ENCODE measurements around the gene AGFG1.
A peak's percentile ranks its signal among the peaks of the same experiment; 100 is the strongest.

Gene AGFG1

GRCh38 chr2:227454323-227454860 is 17.6 kb upstream of the AGFG1 start:
- H3K27me3 Mint-ChIP-seq, result no peaks in the 10 kb centered on the region
- DNase-seq (no peak), ATAC-seq (peak; percentile 52)
- no peaks in the 10 kb centered on the region for H3K9me3 Mint-ChIP-seq
- peak overlapping the region in 1 of 2 donors; percentile 51 for H3K4me3 Mint-ChIP-seq
- peaks cover 68% of the 10 kb centered on the region for H3K4me1 Mint-ChIP-seq
- peak overlapping the region; percentile 71 to 85 for H3K27ac Mint-ChIP-seq

- Mint-ChIP-seq H3K4me1 (peaks cover 76% of the 10 kb centered on the region), H3K27ac (peak overlapping the region; percentile 1 to 60)
These were observed 16.8 kb upstream of the AGFG1 start for GRCh38 chr2:227455200-227455599.

GRCh38 chr2:227456102-227456501 is 15.9 kb upstream of the AGFG1 start:
- ATAC-seq (no peak), DNase-seq (no peak)
- H3K4me1 Mint-ChIP-seq, result peaks cover 79% of the 10 kb centered on the region
- no peak overlapping the region for H3K4me3 Mint-ChIP-seq
- H3K27ac Mint-ChIP-seq, result peak overlapping the region in 1 of 2 donors; percentile 74
- no peaks in the 10 kb centered on the region for H3K27me3 Mint-ChIP-seq
- H3K9me3 Mint-ChIP-seq, result no peaks in the 10 kb centered on the region

More at GRCh38 chr2:227455200-227455599, 16.8 kb upstream of the AGFG1 start:
- Mint-ChIP-seq H3K4me3 (peak overlapping the region in 1 of 2 donors; percentile 40), H3K27me3 (no peaks in the 10 kb centered on the region), H3K9me3 (no peaks in the 10 kb centered on the region)
- DNase-seq (no peak), ATAC-seq (no peak)

GRCh38 chr2:227456772-227457171 is 15.2 kb upstream of the AGFG1 start:
- H3K4me1 Mint-ChIP-seq, result peaks cover 79% of the 10 kb centered on the region

GRCh38 chr2:227460070-227460485 is 11.9 kb upstream of the AGFG1 start:
- Mint-ChIP-seq H3K9me3 (no peaks in the 10 kb centered on the region), H3K4me3 (peak overlapping the region; percentile 72), H3K27me3 (no peaks in the 10 kb centered on the region), H3K27ac (peak overlapping the region; percentile 82 to 90), H3K4me1 (peaks cover 97% of the 10 kb centered on the region)
- DNase-seq (peak; percentile 74 to 90), ATAC-seq (peak; percentile 73)

More at GRCh38 chr2:227456772-227457171, 15.2 kb upstream of the AGFG1 start:
- no peak for DNase-seq
- Mint-ChIP-seq H3K4me3 (peak overlapping the region in 1 of 2 donors; percentile 13), H3K27me3 (no peaks in the 10 kb centered on the region), H3K27ac (peak overlapping the region; percentile 74 to 83), H3K9me3 (no peaks in the 10 kb centered on the region)
- ATAC-seq, result no peak

GRCh38 chr2:227460833-227461232 is 11.1 kb upstream of the AGFG1 start:
- ATAC-seq, result peak; percentile 11
- H3K4me1 Mint-ChIP-seq, result peaks cover 99% of the 10 kb centered on the region

GRCh38 chr2:227461811-227462461 is 10.0 kb upstream of the AGFG1 start:
- ATAC-seq (peak; percentile 0), DNase-seq (no peak)
- Mint-ChIP-seq H3K4me3 (peak overlapping the region; percentile 75 to 79), H3K27ac (peak overlapping the region; percentile 28 to 99), H3K9me3 (no peaks in the 10 kb centered on the region), H3K4me1 (peaks cover 99% of the 10 kb centered on the region), H3K27me3 (no peaks in the 10 kb centered on the region)

More at GRCh38 chr2:227460833-227461232, 11.1 kb upstream of the AGFG1 start:
- Mint-ChIP-seq H3K9me3 (no peaks in the 10 kb centered on the region), H3K27me3 (no peaks in the 10 kb centered on the region), H3K27ac (peak overlapping the region; percentile 89 to 90), H3K4me3 (peak overlapping the region; percentile 72)
- no peak for DNase-seq

GRCh38 chr2:227462462-227462951 is 9.4 kb upstream of the AGFG1 start:
- H3K4me3 Mint-ChIP-seq, result peak overlapping the region; percentile 75 to 79
- peak; percentile 60 for ATAC-seq
- H3K27me3 Mint-ChIP-seq, result no peaks in the 10 kb centered on the region
- peaks cover 99% of the 10 kb centered on the region for H3K4me1 Mint-ChIP-seq
- peak; percentile 46 to 69 for DNase-seq
- H3K27ac Mint-ChIP-seq, result peak overlapping the region; percentile 98 to 99
- no peaks in the 10 kb centered on the region for H3K9me3 Mint-ChIP-seq

GRCh38 chr2:227462972-227463931 is 8.7 kb upstream of the AGFG1 start:
- ATAC-seq (peak; percentile 50), DNase-seq (peak; percentile 59 to 70)
- Mint-ChIP-seq H3K4me3 (peak overlapping the region; percentile 75 to 79), H3K27me3 (no peaks in the 10 kb centered on the region), H3K4me1 (peaks cover 100% of the 10 kb centered on the region), H3K9me3 (no peaks in the 10 kb centered on the region), H3K27ac (peak overlapping the region; percentile 98 to 99)

- DNase-seq, result peak; percentile 30 to 32
- H3K4me3 Mint-ChIP-seq, result peak overlapping the region; percentile 75 to 79
- no peaks in the 10 kb centered on the region for H3K27me3 Mint-ChIP-seq
- H3K27ac Mint-ChIP-seq, result peak overlapping the region; percentile 98 to 99
- peak; percentile 21 for ATAC-seq
- peaks cover 90% of the 10 kb centered on the region for H3K4me1 Mint-ChIP-seq
- no peaks in the 10 kb centered on the region for H3K9me3 Mint-ChIP-seq
These were observed 7.6 kb upstream of the AGFG1 start for GRCh38 chr2:227464361-227464760.

- ATAC-seq (no peak), DNase-seq (no peak)
- Mint-ChIP-seq H3K4me3 (peak overlapping the region; percentile 75 to 79), H3K27ac (peak overlapping the region; percentile 98 to 99), H3K27me3 (no peaks in the 10 kb centered on the region), H3K9me3 (no peaks in the 10 kb centered on the region), H3K4me1 (peaks cover 85% of the 10 kb centered on the region)
These were observed 7.1 kb upstream of the AGFG1 start for GRCh38 chr2:227464851-227465250.

- H3K27ac Mint-ChIP-seq, result peak overlapping the region; percentile 92 to 97
- no peaks in the 10 kb centered on the region for H3K27me3 Mint-ChIP-seq
- no peaks in the 10 kb centered on the region for H3K9me3 Mint-ChIP-seq
- peak overlapping the region; percentile 1 to 29 for H3K4me3 Mint-ChIP-seq
- peaks cover 74% of the 10 kb centered on the region for H3K4me1 Mint-ChIP-seq
- no peak for DNase-seq
- no peak for ATAC-seq
These were observed 4.9 kb upstream of the AGFG1 start for GRCh38 chr2:227466887-227467600.

GRCh38 chr2:227471412-227471811 is 544 bp upstream of the AGFG1 start:
- ATAC-seq (no peak), DNase-seq (no peak)
- Mint-ChIP-seq H3K4me1 (peaks cover 61% of the 10 kb centered on the region), H3K4me3 (peak overlapping the region; percentile 68 to 86), H3K9me3 (no peaks in the 10 kb centered on the region), H3K27ac (peak overlapping the region; percentile 77 to 85), H3K27me3 (no peaks in the 10 kb centered on the region)

- Mint-ChIP-seq H3K27ac (peak overlapping the region; percentile 91 to 96), H3K4me1 (peaks cover 60% of the 10 kb centered on the region), H3K27me3 (no peaks in the 10 kb centered on the region), H3K4me3 (peak overlapping the region; percentile 90 to 99), H3K9me3 (no peaks in the 10 kb centered on the region)
- ATAC-seq (peak; percentile 80), DNase-seq (peak; percentile 42 to 64)
These were observed 537 bp downstream of the AGFG1 start for GRCh38 chr2:227472265-227473121.
